HEK293T (cell line): ENCODE measurements around the gene HRC.
"Not testable (repeated sequence)": the region's sequence is repeated elsewhere in the genome, so short reads cannot be mapped to it uniquely, and the experiment has no call there.

Experiments
- ARNT ChIP-seq: fragments of 450-650 bp; IDR thresholded peaks from 2 replicates; pipeline ENCODE4 v1.6.1; 2017; ENCODE audit warnings: mild to moderate bottlenecking
- BHLHE40 ChIP-seq: fragments of 450-650 bp; IDR thresholded peaks from 2 replicates; pipeline ENCODE4 v1.6.1; 2016; ENCODE audit warnings: mild to moderate bottlenecking, moderate library complexity, borderline replicate concordance
- CTBP1 ChIP-seq: fragments of 450-650 bp; IDR thresholded peaks from 2 replicates; pipeline ENCODE4 v1.6.1; 2016; ENCODE audit warnings: borderline replicate concordance
- ELF4 ChIP-seq: fragments of 450-650 bp; IDR thresholded peaks from 2 replicates; pipeline ENCODE4 v1.6.1; 2017; ENCODE audit warnings: antibody characterized with exemption
- FOXA1 ChIP-seq: fragments of 450-650 bp; IDR thresholded peaks from 2 replicates; pipeline ENCODE4 v1.6.1; 2016; ENCODE audit warnings: mild to moderate bottlenecking
- HDGF ChIP-seq: fragments of 450-650 bp; IDR thresholded peaks from 2 replicates; pipeline ENCODE4 v1.6.1; 2017; ENCODE audit warnings: antibody characterized with exemption, borderline replicate concordance
- L3MBTL2 ChIP-seq: fragments of 450-650 bp; conservative IDR thresholded peaks from 2 replicates; pipeline ENCODE4 v1.6.1; 2016; ENCODE audit warnings: mild to moderate bottlenecking
- NFRKB ChIP-seq: fragments of 450-650 bp; IDR thresholded peaks from 2 replicates; pipeline ENCODE4 v1.6.1; 2016; ENCODE audit warnings: mild to moderate bottlenecking, moderate library complexity
- PKNOX1 ChIP-seq: fragments of 450-650 bp; IDR thresholded peaks from 2 replicates; pipeline ENCODE4 v1.6.1; 2016
- SP1 ChIP-seq: fragments of 450-650 bp; IDR thresholded peaks from 2 replicates; pipeline ENCODE4 v1.6.1; 2017
- TARDBP ChIP-seq: fragments of 450-650 bp; IDR thresholded peaks from 2 replicates; pipeline ENCODE4 v1.6.1; 2016

GRCh38 chr19:49123285-49123684, 31.9 kb downstream of the HRC start:
- TF ChIP-seq BHLHE40, ARNT, ELF4, NFRKB, HDGF, PKNOX1, L3MBTL2, FOXA1, SP1, TARDBP, CTBP1: not testable (repeated sequence)
